Neural progenitor cell (in vitro differentiated cells): ENCODE measurements around the gene CFAP74. TPM values are rescaled to one million over a fixed set of nuclear protein-coding genes. Genes with fewer than 3 reads are reported as not detected.
A peak's percentile ranks its signal among the peaks of the same experiment; 100 is the strongest.
"Not testable (repeated sequence)": the region's sequence is repeated elsewhere in the genome, so short reads cannot be mapped to it uniquely, and the experiment has no call there.

Source experiments
- DNase-seq: peaks from one replicate; pipeline ENCODE4 v3.0.0-alpha.2; 2016; ENCODE audit warnings: low spot score
- H2AFZ ChIP-seq: fragments of 200-600 bp; sonication (generic); replicated peaks from 2 replicates; pipeline ENCODE4 v1.6.1; 2016; ENCODE audit warnings: antibody characterized with exemption
- H3F3A ChIP-seq: fragments of 200-600 bp; sonication (generic); 2 replicates; pipeline ENCODE4 v1.6.1; 2016; ENCODE audit warnings: antibody characterized with exemption, low read depth
- H3K27ac ChIP-seq: fragments of 200-600 bp; sonication (generic); 2 replicates; pipeline ENCODE4 v1.5.1; 2016; ENCODE audit warnings: mild to moderate bottlenecking
- H3K27me3 ChIP-seq: fragments of 200-600 bp; sonication (generic); 2 replicates; pipeline ENCODE4 v1.6.1; 2016; ENCODE audit warnings: mild to moderate bottlenecking, moderate library complexity
- H3K36me3 ChIP-seq: fragments of 200-600 bp; sonication (generic); 2 replicates; pipeline ENCODE4 v1.5.1; 2016
- H3K4me1 ChIP-seq: fragments of 200-600 bp; sonication (generic); 2 replicates; pipeline ENCODE4 v1.6.1; 2016; ENCODE audit warnings: mixed run types
- H3K4me2 ChIP-seq: fragments of 200-600 bp; sonication (generic); 2 replicates; pipeline ENCODE4 v1.6.1; 2016
- H3K4me3 ChIP-seq: fragments of 200-600 bp; sonication (generic); 2 replicates; pipeline ENCODE4 v1.5.1; 2016
- H3K79me2 ChIP-seq: fragments of 200-600 bp; sonication (generic); 2 replicates; pipeline ENCODE4 v1.6.1; 2016; ENCODE audit warnings: low read depth
- H3K9ac ChIP-seq: fragments of 200-600 bp; sonication (generic); 2 replicates; pipeline ENCODE4 v1.6.1; 2016
- H3K9me3 ChIP-seq: fragments of 200-600 bp; sonication (generic); 2 replicates; pipeline ENCODE4 v1.5.1; 2016; ENCODE audit warnings: low read depth
- H4K20me1 ChIP-seq: fragments of 200-600 bp; sonication (generic); 2 replicates; pipeline ENCODE4 v1.6.1; 2016; ENCODE audit warnings: low read depth
- H3K27ac Mint-ChIP-seq: 3 replicates; pipeline ENCODE4 v1.8.0; 2021; ENCODE audit warnings: mixed read lengths
- H3K27me3 Mint-ChIP-seq: 2 replicates; pipeline ENCODE4 v1.8.0; 2022; ENCODE audit warnings: low read depth, mild to moderate bottlenecking, inconsistent platforms, moderate library complexity, mixed read lengths; ENCODE audit not compliant: insufficient read depth
- H3K36me3 Mint-ChIP-seq: 3 replicates; pipeline ENCODE4 v1.8.0; 2021; ENCODE audit warnings: mixed read lengths
- H3K4me1 Mint-ChIP-seq: 3 replicates; pipeline ENCODE4 v1.8.0; 2021; ENCODE audit warnings: mixed read lengths
- H3K4me3 Mint-ChIP-seq: 3 replicates; pipeline ENCODE4 v1.8.0; 2021; ENCODE audit warnings: mild to moderate bottlenecking, moderate library complexity, mixed read lengths
- H3K9me3 Mint-ChIP-seq: 3 replicates; pipeline ENCODE4 v1.8.0; 2020; ENCODE audit warnings: mixed read lengths
- EZH2 ChIP-seq: fragments of 200-600 bp; sonication (generic); IDR thresholded peaks from 2 replicates; pipeline ENCODE4 v1.6.1; 2017; ENCODE audit warnings: antibody characterized with exemption, mild to moderate bottlenecking, moderate library complexity
- EZH2phosphoT487 ChIP-seq: fragments of 200-600 bp; sonication (generic); IDR thresholded peaks from 2 replicates; pipeline ENCODE4 v1.6.1; 2017; ENCODE audit warnings: antibody characterized with exemption
- total RNA-seq: library from RNA; depleted of rRNA; stranded (reverse); fragments of >200 nt; gene quantifications from 2 replicates; pipeline ENCODE4 v1.2.3, GENCODE V29; 2015; ENCODE audit warnings: low replicate concordance
- TF ChIP-seq, protein P1 (sequence below): fragments of 200-600 bp; sonication (generic); IDR thresholded peaks from 2 replicates; pipeline ENCODE4 v1.5.1; 2017; ENCODE audit warnings: antibody characterized with exemption, mild to moderate bottlenecking

The CFAP74 gene
- total RNA-seq, 1 donor from 2014 or later, result not detected

DNA sequence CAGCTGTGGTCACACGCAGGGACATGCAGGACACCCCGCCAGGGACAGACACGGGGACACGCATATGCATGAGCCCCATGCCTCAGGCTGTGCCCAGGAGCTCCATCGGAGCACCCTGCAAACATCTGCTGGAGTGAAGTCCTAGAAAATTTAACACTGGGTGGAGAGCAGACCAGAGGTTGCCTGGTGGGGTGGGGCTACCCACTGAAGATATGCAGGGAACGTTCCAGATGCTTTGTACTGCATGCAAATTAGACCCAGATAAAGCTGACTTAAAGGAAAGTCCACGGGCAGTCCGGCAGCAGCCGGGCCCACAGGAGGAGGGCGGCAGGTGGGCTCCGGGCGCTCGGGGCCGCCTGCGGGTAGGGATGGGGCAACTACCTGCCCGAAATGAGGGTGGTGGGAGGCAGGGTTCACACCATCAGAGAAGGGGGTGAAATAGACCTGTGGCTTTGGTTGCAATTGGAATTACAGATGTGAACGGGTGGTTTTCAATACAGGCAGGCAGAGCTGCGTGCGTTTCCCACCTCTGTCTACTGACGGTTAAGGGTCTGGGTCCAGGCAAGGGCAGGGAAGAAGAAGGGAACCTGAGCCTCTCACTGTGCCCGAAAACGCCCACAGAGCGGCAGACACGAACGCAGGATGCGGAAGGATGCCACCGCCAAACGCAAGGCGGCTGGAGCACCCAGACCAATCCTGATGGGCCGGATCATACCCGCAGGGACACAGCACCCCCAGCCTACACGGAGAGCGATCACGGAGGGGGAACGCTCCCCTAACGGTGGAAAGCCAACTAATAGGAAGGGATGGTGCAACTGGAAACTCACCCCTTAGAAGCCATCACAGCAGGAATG is 21.0 kb downstream of the CFAP74 start:
- H3K9me3 Mint-ChIP-seq, result peaks cover 12% of the 10 kb centered on the region

DNA sequence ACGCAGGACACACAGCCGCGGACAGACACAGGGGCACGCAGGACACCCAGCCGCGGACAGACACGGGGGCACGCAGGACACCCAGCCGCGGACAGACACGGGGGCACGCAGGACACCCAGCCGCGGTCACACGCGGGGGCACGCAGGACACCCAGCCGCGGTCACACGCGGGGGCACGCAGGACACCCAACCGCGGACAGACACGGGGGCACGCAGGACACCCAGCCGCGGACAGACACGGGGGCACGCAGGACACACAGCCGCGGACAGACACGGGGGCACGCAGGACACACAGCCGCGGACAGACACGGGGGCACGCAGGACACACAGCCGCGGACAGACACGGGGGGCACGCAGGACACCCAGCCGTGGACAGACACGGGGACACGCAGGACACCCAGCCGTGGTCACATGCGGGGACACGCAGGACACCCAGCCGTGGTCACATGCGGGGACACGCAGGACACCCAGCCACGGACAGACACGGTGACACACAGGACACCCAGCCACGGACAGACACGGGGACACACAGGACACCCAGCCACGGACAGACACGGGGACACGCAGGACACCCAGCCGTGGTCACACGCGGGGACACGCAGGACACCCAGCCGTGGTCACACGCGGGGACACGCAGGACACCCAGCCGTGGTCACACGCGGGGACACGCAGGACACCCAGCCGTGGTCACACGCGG is 21.8 kb downstream of the CFAP74 start:
- peaks cover 15% of the 10 kb centered on the region for H3K27me3 Mint-ChIP-seq
- H3K27ac Mint-ChIP-seq, H3K4me3 ChIP-seq: not testable (repeated sequence)

More for the DNA sequence above, 21.0 kb downstream of the CFAP74 start:
- peak overlapping the region; percentile 41 for H3K4me3 Mint-ChIP-seq
- DNase-seq, result no peak
- H3F3A ChIP-seq, result peaks cover 4% of the 10 kb centered on the region
- H3K79me2 ChIP-seq, result no peaks in the 10 kb centered on the region
- no peaks in the 10 kb centered on the region for H4K20me1 ChIP-seq
- no peak overlapping the region for H3K27ac ChIP-seq
- H3K27me3 ChIP-seq, result no peaks in the 10 kb centered on the region
- H2AFZ ChIP-seq, result no peak overlapping the region
- no peak overlapping the region for H3K9ac ChIP-seq
- no peaks in the 10 kb centered on the region for H3K36me3 ChIP-seq
- H3K27me3 Mint-ChIP-seq, result peaks cover 13% of the 10 kb centered on the region
- H3K27ac Mint-ChIP-seq, result peak overlapping the region; percentile 17
- H3K4me1 ChIP-seq, result no peaks in the 10 kb centered on the region
- TF ChIP-seq, protein P1, sequence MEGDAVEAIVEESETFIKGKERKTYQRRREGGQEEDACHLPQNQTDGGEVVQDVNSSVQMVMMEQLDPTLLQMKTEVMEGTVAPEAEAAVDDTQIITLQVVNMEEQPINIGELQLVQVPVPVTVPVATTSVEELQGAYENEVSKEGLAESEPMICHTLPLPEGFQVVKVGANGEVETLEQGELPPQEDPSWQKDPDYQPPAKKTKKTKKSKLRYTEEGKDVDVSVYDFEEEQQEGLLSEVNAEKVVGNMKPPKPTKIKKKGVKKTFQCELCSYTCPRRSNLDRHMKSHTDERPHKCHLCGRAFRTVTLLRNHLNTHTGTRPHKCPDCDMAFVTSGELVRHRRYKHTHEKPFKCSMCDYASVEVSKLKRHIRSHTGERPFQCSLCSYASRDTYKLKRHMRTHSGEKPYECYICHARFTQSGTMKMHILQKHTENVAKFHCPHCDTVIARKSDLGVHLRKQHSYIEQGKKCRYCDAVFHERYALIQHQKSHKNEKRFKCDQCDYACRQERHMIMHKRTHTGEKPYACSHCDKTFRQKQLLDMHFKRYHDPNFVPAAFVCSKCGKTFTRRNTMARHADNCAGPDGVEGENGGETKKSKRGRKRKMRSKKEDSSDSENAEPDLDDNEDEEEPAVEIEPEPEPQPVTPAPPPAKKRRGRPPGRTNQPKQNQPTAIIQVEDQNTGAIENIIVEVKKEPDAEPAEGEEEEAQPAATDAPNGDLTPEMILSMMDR, result no peak
- TF ChIP-seq EZH2phosphoT487 (no peak), EZH2 (no peak)
- H3K9me3 ChIP-seq, result no peaks in the 10 kb centered on the region
- H3K4me3 ChIP-seq, result no peak overlapping the region
- peaks cover 14% of the 10 kb centered on the region for H3K4me1 Mint-ChIP-seq
- peaks cover 9% of the 10 kb centered on the region for H3K36me3 Mint-ChIP-seq
- no peak overlapping the region for H3K4me2 ChIP-seq

DNA sequence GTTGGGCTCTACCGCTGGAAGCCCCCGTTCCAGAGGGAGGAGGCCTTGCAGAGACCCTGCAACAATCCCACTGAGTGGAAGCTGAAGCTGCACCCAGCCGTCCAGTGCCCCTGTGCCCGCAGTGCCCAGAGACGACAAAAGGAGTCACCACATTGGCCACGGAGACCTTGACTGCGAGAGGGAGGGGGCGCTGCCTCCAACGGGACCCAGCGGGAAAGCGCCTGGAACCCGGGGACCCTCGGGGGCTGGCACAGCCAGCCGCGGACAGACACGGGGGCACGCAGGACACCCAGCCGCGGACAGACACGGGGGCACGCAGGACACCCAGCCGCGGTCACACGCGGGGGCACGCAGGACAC is 22.5 kb downstream of the CFAP74 start:
- Histone ChIP-seq H3K9me3 (no peaks in the 10 kb centered on the region), H4K20me1 (no peaks in the 10 kb centered on the region), H3K4me2 (no peak overlapping the region), H3K36me3 (no peaks in the 10 kb centered on the region), H3K4me1 (no peaks in the 10 kb centered on the region), H3K4me3 (no peak overlapping the region), H3K27ac (no peak overlapping the region), H3K79me2 (no peaks in the 10 kb centered on the region), H3F3A (peaks cover 4% of the 10 kb centered on the region), H3K9ac (no peak overlapping the region), H3K27me3 (no peaks in the 10 kb centered on the region), H2AFZ (no peak overlapping the region)
- Mint-ChIP-seq H3K27ac (no peak overlapping the region), H3K4me1 (peaks cover 20% of the 10 kb centered on the region), H3K9me3 (peaks cover 12% of the 10 kb centered on the region), H3K4me3 (no peak overlapping the region), H3K36me3 (peaks cover 9% of the 10 kb centered on the region), H3K27me3 (peaks cover 15% of the 10 kb centered on the region)
- TF ChIP-seq, protein P1, result no peak
- TF ChIP-seq EZH2phosphoT487 (no peak), EZH2 (no peak)
- no peak for DNase-seq

More for the DNA sequence above, 21.8 kb downstream of the CFAP74 start:
- H3K4me2 ChIP-seq, H4K20me1 ChIP-seq, H3K36me3 Mint-ChIP-seq, H3K4me1 ChIP-seq, H2AFZ ChIP-seq, H3K4me3 Mint-ChIP-seq, H3K27me3 ChIP-seq, H3K79me2 ChIP-seq, H3K27ac ChIP-seq, H3K9ac ChIP-seq, H3K36me3 ChIP-seq, H3F3A ChIP-seq, DNase-seq, H3K9me3 ChIP-seq: not testable (repeated sequence)
- peaks cover 16% of the 10 kb centered on the region for H3K4me1 Mint-ChIP-seq
- H3K9me3 Mint-ChIP-seq, result peaks cover 12% of the 10 kb centered on the region
